ENCODE data around the gene CREBRF.

- no peak for TF ChIP-seq CTCF (conservative IDR thresholded peaks at IDR 0.05; ENCODE audit: low read length)
- TF ChIP-seq EZH2phosphoT487 (IDR thresholded peaks at IDR 0.05; ENCODE audit: borderline replicate concordance, low read depth, low read length), result no peak
Observed at GRCh38 chr5:173093606-173094005, 37.5 kb downstream of the CREBRF start.
